Measurements from ENCODE around the gene CSTPP1.

DNA sequence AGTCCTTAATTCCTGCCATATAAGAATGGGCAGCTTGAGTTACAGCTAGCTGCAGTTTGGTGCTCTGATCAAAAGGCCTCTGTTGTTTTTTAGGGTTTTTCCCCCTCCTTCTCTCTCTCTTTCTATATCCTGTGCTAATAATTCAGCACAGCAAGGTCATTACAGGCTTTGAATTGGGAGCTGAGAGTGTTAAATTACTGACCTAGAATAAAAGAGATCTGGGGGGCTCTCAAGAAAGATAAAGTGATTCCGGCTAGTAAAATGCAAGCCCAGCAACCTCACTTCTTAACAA lies 84.9 kb downstream of the CSTPP1 start:
- TF ChIP-seq, protein P1, sequence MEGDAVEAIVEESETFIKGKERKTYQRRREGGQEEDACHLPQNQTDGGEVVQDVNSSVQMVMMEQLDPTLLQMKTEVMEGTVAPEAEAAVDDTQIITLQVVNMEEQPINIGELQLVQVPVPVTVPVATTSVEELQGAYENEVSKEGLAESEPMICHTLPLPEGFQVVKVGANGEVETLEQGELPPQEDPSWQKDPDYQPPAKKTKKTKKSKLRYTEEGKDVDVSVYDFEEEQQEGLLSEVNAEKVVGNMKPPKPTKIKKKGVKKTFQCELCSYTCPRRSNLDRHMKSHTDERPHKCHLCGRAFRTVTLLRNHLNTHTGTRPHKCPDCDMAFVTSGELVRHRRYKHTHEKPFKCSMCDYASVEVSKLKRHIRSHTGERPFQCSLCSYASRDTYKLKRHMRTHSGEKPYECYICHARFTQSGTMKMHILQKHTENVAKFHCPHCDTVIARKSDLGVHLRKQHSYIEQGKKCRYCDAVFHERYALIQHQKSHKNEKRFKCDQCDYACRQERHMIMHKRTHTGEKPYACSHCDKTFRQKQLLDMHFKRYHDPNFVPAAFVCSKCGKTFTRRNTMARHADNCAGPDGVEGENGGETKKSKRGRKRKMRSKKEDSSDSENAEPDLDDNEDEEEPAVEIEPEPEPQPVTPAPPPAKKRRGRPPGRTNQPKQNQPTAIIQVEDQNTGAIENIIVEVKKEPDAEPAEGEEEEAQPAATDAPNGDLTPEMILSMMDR (IDR thresholded peaks at IDR 0.05; ENCODE audit: control extremely low read depth in 1 of 3, insufficient read depth in 1 of 3, low read depth in 1 of 3, low read length in 3 of 3) = no peak
- TF ChIP-seq, protein P2, sequence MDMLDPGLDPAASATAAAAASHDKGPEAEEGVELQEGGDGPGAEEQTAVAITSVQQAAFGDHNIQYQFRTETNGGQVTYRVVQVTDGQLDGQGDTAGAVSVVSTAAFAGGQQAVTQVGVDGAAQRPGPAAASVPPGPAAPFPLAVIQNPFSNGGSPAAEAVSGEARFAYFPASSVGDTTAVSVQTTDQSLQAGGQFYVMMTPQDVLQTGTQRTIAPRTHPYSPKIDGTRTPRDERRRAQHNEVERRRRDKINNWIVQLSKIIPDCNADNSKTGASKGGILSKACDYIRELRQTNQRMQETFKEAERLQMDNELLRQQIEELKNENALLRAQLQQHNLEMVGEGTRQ (IDR thresholded peaks at IDR 0.05; ENCODE audit: low read length) = no peak
- TF ChIP-seq CBX5 (IDR thresholded peaks at IDR 0.05; ENCODE audit: low read depth, low read length) (no peak), EGR1 (IDR thresholded peaks at IDR 0.05; ENCODE audit: borderline replicate concordance, low read depth, low read length) (no peak), FOSL1 (IDR thresholded peaks at IDR 0.05; ENCODE audit: insufficient read depth, low read depth, low read length) (no peak), TEAD4 (IDR thresholded peaks at IDR 0.05; ENCODE audit: low read depth, low read length) (no peak), RNF2 (IDR thresholded peaks at IDR 0.05; ENCODE audit: borderline replicate concordance, low read depth, low read length, missing control alignments, poor library complexity, severe bottlenecking) (no peak), SP2 (IDR thresholded peaks at IDR 0.05; ENCODE audit: low read length) (no peak), EP300 (IDR thresholded peaks at IDR 0.05; ENCODE audit: borderline replicate concordance in 1 of 2, low read depth in 2 of 2, low read length in 2 of 2) (no peak), CHD2 (IDR thresholded peaks at IDR 0.05; ENCODE audit: low read length) (no peak), POLR2A (IDR thresholded peaks at IDR 0.05; ENCODE audit: control extremely low read depth in 1 of 2, low read depth in 2 of 2, low read length in 2 of 2) (no peak)
